Lung microvascular endothelial cell (primary cell): ENCODE data around the gene RFNG. TPM values are rescaled to one million over a fixed set of nuclear protein-coding genes. Genes with fewer than 3 reads are reported as not detected.
A peak's percentile ranks its signal among the peaks of the same experiment; 100 is the strongest.

Source experiments
- DNase-seq, 2 donors: peaks; one replicate each; pipeline versions ENCODE4 v3.0.0 to v3.0.0-alpha.2; 2010; ENCODE audit warnings: low read depth in 2 of 2
- total RNA-seq: library from RNA; depleted of rRNA; stranded (reverse); fragments of >200 nt; gene quantifications from 2 replicates; pipeline ENCODE4 v1.2.1, GENCODE V29; 2014

The RFNG gene
- total RNA-seq, 1 donor from 2014 or later, result 16.3 TPM

- no peak for DNase-seq
These were observed 36.2 kb downstream of the RFNG start for GRCh38 chr17:82015311-82015971.

DNA sequence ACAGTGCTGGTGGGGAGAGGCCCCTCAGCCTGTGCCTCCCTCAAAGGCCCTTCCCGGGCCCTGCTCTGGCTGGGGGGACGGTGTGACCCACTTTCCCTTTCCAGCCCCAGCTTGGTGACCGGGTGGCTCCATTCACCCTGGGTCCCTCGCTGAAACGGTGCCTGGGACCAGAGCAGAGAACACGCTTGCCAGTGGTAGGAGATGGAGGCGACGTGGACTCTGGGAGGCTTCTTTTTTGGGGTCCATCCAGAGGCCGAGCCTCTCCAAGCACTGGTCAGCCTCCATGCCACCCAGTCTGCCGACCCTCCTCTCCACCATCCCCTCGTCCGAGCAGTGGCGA lies 36.7 kb downstream of the RFNG start:
- DNase-seq, result no peak

DNA sequence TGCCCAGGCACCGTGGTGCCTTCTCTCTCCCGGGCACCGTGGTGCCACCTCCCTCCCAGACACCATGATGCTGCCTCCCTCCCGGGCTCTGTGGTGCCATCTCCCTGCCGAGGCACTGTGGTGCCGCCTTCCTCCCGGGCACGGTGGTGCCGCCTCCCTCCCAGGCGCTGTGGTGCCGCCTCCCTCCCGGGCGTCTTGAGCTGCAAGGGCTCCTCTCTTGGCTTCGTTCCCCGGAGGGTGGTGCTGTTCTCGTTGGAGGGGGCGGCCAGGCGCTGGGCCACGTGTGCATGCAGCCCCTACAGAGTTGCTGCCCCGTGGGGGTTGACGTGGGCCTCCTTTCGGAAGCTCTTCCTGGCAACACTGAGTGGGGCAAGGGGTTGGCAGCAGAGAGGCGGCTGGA lies 37.2 kb downstream of the RFNG start:
- no peak for DNase-seq

DNA sequence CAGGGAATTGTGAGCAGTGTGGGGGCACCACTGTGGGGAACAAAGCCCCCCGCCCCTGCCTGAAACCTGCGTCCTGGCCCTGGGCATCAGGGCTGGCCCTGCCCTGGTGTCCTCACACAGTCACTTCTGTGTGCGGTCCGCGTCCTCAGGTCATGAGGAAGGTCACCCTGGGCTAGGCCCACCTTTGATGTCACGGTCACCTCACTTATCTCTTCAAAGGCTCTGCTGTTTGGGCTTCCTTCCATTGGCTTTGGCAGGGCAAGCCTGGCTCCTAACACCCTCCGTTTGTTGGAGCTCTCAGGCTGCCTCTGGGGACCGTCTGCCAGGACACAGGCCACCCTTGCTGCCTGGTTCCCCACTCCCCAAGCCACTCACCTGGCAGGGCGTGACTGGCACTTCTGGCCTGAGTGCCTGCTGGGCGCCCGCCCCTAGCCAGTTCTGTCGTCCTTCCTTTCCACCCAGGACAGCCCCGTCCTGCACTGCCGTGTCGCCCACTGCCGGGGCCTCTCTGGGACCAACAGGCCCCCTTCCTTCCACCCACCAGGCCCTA lies 37.8 kb downstream of the RFNG start:
- DNase-seq, result no peak

DNA sequence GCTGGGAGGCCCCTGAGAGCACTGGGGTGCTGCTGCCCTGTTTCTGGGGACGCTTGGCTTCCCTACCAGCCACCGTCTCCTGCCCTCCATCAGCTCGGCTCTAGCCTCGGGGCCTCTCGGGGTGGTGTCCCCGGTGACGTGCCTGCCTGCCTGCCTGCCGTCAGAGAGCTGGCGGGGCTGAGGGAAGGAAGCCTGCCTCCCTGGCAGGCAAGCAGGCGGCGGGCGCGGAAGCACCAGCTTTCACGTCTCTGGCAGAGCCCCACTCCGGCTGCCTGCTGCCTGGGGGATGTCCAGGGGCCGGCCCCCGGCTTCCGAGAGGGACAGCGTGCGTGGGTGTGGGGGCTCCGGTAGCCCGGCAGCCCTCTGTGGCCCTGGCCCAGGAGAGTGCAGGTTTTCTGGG lies 38.3 kb downstream of the RFNG start:
- peak in 1 of 2 donors; percentile 48 for DNase-seq

DNA sequence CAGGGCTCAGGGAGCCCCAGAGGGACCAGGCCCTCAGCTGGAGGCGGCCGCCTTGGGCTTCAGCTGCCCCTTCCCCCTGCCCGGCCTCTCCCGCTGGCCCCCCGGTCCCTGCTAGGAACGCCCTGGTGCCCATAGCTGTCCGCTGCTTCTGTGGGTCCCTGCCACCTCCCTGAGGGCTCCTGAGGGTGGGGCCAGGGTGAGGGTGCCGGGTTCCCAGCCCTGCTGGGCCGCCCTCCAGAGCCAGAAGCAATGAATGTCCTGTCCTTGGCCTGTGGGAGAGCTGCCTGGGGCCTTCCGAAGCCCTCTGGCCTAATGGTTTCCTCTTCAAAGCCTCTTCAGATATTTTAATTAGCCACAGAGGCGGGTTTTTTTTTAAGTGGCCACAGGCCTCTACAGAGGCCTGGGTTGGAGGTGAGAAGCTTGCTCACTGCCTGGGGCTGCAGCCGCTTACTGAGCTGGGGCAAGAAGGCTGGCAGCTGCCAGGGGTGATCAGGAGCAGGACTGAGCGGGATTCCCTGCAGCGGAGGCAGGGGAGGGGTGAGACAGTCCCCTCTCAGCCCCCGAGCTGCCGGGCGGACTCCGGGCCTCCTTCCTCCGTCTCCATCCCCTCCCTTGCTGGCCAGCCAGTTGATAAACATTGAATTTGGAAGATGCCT lies 38.8 kb downstream of the RFNG start:
- no peak for DNase-seq

DNA sequence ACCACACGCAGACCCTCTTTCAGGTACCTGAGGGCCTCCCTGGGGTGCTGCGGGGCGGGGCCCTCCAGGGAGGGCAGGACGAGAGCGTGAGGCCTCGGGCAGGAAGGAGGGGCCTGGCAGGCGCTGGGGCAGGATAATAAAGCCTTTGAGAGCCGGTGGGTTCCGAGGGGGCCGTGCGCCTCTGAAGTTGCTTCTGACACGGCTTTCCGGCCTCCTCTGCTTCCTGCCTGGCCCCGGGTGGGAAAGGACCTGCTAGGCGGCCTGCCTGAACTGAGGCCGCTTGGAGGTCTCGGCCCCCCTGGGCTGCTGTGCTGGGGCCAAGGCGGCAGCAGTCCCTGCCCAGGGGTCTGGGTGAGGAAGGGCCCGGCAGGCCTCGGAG lies 39.4 kb downstream of the RFNG start:
- DNase-seq, result no peak

DNA sequence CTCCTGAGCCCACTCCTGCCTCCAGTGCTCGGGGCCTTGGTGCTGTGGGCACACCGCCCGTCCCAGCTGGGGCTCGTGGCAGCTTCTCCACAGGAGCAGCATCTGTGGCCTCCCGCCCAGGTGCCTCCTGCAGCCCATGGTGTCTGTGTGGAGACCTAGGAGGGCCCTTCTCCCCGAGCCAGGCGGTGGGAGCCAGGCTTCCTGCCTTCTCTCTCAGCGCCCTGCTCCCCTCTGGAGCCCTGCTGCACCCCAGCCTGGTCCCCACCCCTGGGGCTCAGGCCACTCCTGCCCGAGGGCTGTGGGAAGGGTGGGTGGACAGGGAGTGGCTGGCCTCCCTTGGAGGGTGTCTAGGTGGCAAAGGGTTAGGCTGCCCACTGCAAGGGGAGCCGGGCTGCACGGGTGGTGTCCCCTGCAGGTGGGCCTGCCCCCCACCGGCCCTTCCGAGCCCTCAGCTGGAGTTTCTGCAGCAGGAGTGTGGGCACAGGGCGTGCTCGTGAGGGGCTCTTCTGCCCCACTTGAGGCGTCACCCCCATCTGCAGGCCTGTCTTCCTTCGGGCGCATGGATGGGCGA lies 39.9 kb downstream of the RFNG start:
- no peak for DNase-seq

DNA sequence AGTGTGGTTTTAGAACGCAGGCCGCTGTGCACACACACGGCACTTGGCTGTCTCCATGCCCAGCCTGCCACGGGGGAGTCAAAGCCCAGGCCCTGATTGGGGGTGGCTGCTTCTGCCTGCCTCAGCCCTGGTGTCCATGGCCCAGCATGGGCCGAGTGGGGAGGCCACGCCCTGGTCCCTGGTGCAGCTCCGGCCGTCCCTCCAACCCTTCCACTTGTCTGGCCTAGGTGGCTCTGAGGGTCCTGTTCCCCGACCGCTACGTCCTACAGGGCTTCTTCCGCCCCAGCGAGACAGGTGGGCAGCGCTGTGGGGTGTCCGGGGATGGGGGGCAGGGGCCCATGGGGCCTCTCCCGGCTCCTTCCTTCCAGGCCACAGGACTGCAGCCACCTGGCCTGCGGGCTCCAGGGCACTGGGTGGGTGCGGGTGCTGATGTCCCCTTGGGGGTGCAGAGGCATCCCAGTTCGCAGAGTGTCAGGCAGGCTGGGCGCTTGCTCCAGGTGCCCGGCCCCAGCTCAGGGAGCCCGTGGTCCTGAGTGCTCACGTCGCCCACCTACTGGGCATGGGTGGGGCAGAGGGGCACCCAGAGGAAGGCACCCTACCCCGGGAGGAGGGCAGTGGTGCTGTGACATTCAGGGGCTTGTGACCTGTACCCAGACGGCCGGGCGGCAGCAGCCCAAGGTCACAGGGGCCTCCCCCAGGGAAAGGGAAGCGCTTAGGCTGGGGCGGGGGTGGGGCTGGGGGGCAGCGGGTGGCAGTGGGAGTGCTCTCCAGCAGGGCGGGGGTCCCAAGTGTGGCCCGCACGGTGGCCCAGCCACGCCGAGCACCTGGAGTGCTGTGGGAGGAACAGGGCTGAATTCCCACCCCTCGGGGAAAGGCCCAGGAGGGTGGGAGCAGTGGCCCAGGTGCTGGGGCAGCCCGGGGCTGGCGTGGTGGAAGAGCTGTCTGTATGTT lies 40.8 kb downstream of the RFNG start:
- DNase-seq, result no peak

DNA sequence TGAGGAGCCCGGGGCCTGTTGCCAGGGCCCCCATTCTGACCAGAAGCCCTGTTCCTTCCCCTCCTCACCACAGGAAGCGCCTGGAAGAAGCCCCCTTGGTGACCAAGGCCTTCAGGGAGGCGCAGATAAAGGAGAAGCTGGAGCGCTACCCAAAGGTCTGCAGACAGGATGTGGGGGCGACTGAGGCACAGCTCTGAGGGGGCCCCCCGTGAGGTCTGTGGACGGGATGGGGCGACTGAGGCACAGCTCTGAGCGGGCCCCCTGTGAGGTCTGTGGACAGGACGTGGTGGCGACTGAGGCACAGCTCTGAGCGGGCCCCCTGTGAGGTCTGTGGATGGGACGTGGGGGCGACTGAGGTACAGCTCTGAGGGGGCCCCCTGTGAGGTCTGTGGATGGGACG lies 42.2 kb downstream of the RFNG start:
- DNase-seq, result no peak

DNA sequence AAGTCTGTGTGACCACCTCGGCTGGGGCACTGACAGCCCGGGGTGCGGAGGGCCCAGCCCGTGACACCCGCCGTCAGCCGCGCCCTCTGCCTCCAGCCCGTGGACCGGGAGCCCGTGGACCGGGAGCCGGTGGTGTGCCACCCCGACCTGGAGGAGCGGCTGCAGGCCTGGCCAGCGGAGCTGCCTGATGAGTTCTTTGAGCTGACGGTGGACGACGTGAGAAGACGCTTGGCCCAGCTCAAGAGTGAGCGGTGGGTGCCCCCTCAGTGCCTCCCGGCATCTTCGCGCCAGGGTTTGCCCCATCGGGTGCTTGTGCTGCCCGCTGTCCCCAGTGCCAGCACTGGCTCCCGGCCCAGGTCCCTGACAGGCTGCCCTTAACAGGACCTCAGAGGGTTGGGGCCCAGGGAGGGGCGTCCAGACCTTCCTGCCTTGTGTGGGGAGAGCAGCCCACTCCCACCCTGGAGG lies 42.6 kb downstream of the RFNG start:
- DNase-seq, result no peak

GRCh38 chr17:82008258-82008940 lies 43.2 kb downstream of the RFNG start:
- no peak for DNase-seq

- DNase-seq, result no peak
These were observed 43.9 kb downstream of the RFNG start for GRCh38 chr17:82007495-82008257.

DNA sequence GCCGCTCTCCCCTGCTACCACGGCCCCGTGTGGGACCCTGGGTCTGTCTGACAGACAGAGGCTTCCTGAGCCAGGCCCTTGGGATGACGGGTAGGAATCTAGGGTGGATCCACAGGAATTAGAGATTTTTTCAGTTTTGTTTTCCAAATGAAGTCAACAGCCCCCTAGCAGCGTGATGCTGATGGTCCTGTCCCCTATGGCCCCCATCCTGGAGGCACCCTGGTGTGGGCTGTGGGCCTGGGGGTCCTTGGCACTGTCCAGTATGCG lies 44.5 kb downstream of the RFNG start:
- DNase-seq, result no peak

DNA sequence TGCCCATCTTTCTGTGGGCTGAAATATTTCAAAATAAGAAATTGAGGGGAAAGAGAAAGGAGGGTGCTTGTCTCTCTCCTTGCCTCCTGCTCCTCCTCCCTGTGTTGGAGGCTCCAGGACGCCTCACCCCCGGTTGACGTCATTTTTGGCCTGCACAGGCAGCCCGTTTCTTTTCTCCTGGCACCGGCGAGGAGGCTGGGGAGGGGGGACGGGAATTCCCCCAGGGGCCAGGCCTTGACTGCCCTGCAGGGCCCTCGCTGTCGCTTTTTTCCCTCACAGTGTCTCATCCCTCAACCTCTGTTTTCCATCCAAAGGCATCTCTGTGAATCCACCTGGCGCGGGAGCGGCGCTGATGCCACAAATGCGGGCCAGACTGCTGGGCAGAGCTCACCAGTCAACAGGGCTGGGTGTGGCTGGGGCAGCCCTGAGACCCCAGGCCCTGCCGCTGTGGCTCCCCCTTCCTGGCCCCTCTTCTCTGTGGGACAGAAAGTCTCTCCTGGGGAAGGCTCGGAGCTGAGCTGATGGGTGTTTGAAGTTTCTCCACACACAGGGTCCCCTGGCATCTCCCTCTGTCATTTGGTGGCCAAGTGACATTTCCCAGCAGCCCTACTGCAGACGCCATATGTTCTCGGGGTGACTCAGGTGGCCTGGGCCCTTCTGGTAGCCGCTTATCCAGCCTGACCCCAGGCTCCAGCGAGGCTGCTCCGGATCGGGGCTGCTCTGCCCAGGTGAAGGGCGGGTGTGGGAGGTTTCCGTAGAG lies 45.0 kb downstream of the RFNG start:
- no peak for DNase-seq

- no peak for DNase-seq
These were observed 45.8 kb downstream of the RFNG start for GRCh38 chr17:82005701-82006348.

- DNase-seq, result no peak
These were observed 46.8 kb downstream of the RFNG start for GRCh38 chr17:82004517-82005455.
